Posterior cingulate gyrus (tissue), 11 donors: Measurements from ENCODE around the gene CYP27A1.

ENCODE experiments used
- DNase-seq, 10 donors: peaks; one replicate each; pipeline versions ENCODE4 v3.0.0 to v3.0.0-alpha.2; 2020 to 2021; ENCODE audit warnings: mixed read lengths in 3 of 10
- intact Hi-C: fragments of 100-400 bp; cut with DNase I; formaldehyde crosslinking; loops from one replicate; pipeline ENCODE4 v1.15.1; 2023

The CYP27A1 gene

DNA sequence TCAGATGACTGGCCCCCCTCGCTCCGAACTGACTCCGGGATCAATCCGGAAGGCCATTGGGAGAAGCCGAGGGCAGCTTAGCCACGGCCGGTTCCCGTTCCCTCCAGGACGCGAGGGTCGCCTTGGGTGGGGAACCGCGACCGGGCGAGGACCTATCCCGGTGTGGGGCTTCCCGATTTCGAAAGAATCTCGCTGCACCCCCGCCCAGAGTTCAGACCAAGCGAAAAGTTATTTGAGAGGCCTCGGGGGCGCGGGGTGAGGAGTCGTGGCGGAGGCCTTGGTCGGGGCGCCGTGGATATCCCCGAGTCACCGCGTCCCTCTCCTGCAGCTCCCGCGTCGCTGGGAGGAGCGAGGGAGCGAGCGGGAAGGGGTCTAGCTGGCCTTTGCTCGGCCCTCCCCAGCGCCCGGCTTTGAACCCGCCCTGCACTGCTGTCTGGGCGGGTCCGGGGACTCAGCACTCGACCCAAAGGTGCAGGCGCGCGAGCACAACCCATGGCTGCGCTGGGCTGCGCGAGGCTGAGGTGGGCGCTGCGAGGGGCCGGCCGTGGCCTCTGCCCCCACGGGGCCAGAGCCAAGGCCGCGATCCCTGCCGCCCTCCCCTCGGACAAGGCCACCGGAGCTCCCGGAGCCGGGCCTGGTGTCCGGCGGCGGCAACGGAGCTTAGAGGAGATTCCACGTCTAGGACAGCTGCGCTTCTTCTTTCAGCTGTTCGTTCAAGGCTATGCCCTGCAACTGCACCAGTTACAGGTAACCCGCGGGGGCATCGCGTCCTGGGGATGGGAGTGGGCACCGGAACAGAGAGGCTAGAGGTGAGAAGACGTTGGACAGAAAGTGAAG lies at the start of gene CYP27A1:
Gene CYP27A1 (plus strand): TSS at position 457 of the 837 bp plus-strand sequence. CDS start 36 bp downstream, at position 493.
- DNase-seq: peak; percentile 46 to 95 (median 66)
- intact Hi-C loops: loop anchor here (5.0 kb wide), 2 partner anchors 35 to 70 kb away; partner anchors contain the start of gene TTLL4

GRCh38 chr2:218732761-218733158 lies 49.2 kb upstream of the CYP27A1 start:
- intact Hi-C loops: no loop called here
- DNase-seq: no peak

GRCh38 chr2:218733171-218734021 lies 48.6 kb upstream of the CYP27A1 start:
- intact Hi-C loops: no loop called here
- peak in 1 of 10 donors; percentile 31 for DNase-seq

DNA sequence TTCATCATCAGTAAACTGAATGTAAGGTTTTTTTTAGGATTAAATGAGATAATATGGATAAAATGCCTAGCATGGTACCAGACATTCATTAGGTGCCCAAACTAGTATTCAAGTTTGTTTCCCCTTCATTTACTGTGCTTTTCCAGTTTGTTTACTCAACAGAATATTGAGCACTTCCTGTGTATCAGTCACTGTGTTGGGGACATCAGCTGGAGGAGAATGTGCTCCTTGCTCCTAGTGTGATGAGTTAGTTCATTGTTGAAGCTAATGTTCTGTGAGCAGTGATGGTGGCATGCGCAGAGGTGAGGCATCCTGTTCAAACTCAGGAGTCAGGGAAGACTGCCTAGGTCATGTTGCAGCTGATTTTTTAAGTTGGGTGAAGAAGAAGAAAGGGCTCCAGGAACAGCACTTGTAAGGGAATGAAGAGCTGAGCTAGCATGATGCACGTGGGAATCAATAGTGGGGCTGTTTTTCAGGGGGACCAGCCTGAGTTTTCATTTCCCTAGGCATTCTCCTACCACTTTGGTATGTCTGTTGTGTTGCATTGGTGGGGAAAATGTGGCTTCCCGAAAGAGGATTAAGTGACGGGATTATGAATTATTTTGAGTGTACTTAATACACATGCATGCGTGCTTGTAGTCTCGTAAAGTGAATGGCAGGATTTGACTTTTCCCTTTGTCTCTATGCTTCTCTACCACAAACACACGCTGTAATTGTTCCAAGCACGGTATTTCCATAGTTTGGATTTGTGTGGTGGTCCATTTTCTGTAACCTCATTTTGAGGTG lies 47.6 kb upstream of the CYP27A1 start:
- intact Hi-C loops: no loop called here
- no peak for DNase-seq

- DNase-seq: no peak
- intact Hi-C loops: no loop called here
Measured at GRCh38 chr2:218736531-218736930, 45.4 kb upstream of the CYP27A1 start.

DNA sequence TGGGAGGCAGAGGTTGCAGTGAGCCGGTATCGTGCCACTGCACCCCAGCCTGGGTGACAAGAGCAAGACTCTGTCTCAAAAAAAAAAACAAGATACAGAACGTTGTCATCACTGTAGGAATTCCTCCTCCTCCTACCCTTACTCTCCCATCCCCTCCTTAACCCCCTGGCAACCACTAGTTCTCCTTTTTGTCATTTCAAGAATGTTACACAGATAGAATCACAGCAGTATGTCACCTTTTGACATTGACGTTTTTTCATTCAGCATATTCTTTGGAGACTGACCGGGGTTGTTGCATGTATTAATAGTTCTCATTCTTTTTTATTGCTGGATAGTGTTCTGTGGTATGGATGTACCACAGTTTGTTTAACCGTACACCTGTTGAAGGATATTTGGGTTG lies 38.9 kb upstream of the CYP27A1 start:
- no peak for DNase-seq
- intact Hi-C loops: no loop called here

DNA sequence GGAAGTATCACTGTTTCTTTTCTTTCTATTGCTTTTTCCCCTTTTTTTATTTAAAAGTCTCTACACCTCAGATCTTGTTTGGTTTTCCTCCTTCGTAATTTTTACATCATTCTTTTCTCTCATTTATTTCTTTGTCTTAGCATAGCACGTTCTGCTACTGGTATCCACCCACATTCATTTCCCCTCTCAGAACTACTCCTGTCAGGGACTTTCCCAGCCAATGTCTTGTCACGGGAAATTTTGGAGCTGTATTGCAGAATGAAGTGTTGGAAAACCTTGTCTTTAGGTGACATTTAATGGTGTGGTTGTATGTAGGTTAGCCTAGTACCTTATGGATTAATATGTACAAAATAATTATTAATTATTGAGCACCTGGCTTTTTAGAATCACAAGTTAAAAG lies 37.3 kb upstream of the CYP27A1 start:
- intact Hi-C loops: loop anchor here (5.0 kb wide), 1 partner anchor 38 kb away; the partner anchor contains the start of gene CYP27A1
- no peak for DNase-seq

- intact Hi-C loops: loop anchor here (5.0 kb wide), 1 partner anchor 37 kb away; the partner anchor contains the start of gene CYP27A1
- no peak for DNase-seq
Measured at GRCh38 chr2:218745160-218745558, 36.8 kb upstream of the CYP27A1 start.

- peak; percentile 79 to 98 (median 88) for DNase-seq
- intact Hi-C loops: loop anchor here (5.0 kb wide), 1 partner anchor 36 kb away; the partner anchor contains the start of gene CYP27A1
Measured at GRCh38 chr2:218745559-218746469, 36.1 kb upstream of the CYP27A1 start.

DNA sequence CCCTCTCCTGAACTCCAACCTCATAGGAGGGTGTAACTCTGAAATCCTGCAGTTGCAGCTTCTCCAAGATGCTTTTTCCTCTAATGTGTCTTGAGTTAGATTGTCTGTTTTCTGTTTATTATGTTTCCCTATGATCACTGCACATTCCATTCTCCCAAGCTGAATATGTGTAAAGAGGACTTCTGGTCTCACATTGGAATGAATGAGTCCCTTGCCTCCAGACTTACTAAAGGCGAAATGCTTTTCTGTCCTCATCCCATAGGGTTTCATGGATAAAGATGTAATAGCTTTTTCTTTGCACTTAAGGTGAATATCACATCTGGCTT lies 35.5 kb upstream of the CYP27A1 start:
- DNase-seq: no peak
- intact Hi-C loops: loop anchor here (5.0 kb wide), 1 partner anchor 36 kb away; the partner anchor contains the start of gene CYP27A1

GRCh38 chr2:218746960-218747359 lies 35.0 kb upstream of the CYP27A1 start:
- intact Hi-C loops: loop anchor here (5.0 kb wide), 1 partner anchor 35 kb away; the partner anchor contains the start of gene CYP27A1
- peak in 1 of 10 donors; percentile 20 for DNase-seq

DNA sequence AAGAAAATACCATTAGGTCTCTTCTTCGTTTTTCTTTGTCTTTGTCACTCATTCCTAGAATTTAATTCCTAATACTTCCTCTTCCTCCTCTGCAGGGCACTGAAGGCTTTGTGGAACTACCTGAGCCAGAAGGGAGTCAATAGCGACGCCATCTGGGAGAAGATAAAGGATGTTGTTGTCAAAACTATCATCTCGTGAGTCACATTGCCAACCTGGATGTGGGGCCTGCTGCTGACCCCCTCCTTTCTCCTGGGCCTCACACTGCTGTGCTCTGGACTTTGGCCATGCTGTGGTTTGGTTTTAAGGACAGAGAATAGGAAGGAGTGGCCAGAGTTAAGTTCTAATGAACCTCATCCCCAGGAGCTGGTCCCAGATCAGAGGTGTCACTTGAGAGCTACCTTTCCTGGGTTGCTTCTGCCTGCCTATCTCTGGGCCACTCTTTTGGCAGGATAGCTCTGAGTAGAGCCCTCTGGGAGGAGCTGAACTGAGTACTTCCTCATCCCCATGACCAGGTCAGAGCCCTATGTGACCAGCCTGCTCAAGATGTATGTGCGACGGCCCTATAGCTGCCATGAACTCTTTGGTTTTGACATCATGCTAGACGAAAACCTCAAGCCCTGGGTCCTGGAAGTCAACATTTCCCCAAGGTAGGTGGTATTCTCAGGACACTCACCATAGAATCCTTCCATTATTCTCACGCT lies 33.1 kb upstream of the CYP27A1 start:
- DNase-seq: no peak

GRCh38 chr2:218754201-218754600 lies 27.7 kb upstream of the CYP27A1 start:
- DNase-seq: no peak
- intact Hi-C loops: no loop called here

More for the DNA sequence above, 33.1 kb upstream of the CYP27A1 start:
- intact Hi-C loops: loop anchor here (5.0 kb wide), 1 partner anchor 33 kb away; the partner anchor contains the start of gene CYP27A1

GRCh38 chr2:218754781-218755180 lies 27.2 kb upstream of the CYP27A1 start:
- intact Hi-C loops: no loop called here

DNA sequence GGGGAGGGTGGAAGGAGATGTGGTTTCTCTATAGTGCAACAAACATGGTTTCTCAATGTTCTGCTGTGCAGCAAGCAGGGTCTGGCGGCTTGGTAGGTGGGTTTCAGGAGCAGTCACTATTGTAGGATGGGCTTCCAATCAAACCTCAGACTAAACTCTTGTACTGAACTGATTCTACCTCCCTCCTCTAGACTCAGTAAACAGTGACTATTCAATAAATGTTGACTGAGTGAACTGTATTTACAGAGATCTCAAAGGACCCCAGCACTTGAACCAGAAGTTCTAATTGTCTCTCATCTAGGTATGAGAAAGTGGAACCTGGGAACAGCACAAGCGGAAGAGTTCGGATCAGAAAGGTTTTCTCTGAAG lies 26.8 kb upstream of the CYP27A1 start:
- no peak for DNase-seq
- intact Hi-C loops: no loop called here

More at GRCh38 chr2:218754781-218755180, 27.2 kb upstream of the CYP27A1 start:
- DNase-seq: no peak

DNA sequence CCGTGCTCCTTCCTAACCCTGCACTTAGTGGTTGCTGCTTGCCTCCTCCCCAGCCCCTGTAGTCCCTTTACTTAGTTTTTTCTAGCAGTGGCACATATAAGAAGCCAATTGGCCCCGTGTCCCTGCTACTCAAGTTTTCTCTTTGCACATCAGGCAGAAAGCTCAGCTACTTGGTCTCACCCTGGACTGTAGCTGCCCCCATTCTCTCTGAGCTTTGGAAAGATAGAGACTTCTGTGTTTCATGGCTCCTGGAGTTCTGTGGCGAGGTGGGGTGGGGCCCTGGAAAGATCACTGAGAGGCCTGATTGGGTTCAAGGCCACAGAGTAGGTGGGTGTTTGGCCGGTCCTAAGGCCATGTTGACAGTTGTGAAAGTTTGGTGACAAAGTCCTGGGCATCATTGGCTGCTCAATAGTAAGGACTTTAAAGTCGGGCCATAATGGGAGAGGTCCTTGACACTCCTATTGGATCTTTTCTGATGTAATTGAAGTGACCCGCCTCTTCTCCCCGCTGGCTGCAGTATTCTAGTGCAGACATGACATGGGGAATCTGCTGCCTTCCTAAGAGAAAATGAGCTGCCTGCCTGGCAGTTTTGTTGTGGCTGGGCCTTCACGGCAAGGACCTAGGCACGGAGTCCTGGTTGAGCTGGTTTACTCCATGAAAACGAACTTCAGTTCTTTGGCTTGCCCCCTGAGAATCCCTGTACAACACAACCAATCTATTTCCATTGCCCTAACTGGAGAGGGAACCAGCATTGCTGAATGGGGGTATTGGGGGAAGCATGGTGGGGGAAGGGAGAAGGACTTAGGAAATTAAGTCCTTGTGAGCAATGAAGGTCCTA lies 26.2 kb upstream of the CYP27A1 start:
- no peak for DNase-seq
- intact Hi-C loops: no loop called here

GRCh38 chr2:218756599-218757377 lies 25.2 kb upstream of the CYP27A1 start:
- no peak for DNase-seq
- intact Hi-C loops: no loop called here
